Psoas muscle (tissue), 8 donors: ENCODE measurements around the gene BABAM1. TPM values are rescaled to one million over a fixed set of nuclear protein-coding genes. Genes with fewer than 3 reads are reported as not detected.

Source experiments
- ATAC-seq, 4 donors: fragments of 200-7000 bp; cut with Tn5 transposase; one replicate each; pipeline ENCODE4 v1.9.1; 2020; ENCODE audit warnings: moderate library complexity in 3 of 4, mild to moderate bottlenecking in 2 of 4
- DNase-seq, 2 donors: peaks; one replicate each; pipeline ENCODE4 v3.0.0-alpha.2; 2020
- H3K27ac ChIP-seq: fragments of 200-600 bp; one replicate; pipeline ENCODE4 v1.8.0; 2022
- H3K27me3 ChIP-seq, 3 donors: fragments of 200-600 bp in 1 of 3; one replicate each; pipeline versions ENCODE4 v1.6.1 to v1.8.0; 2013 to 2022; ENCODE audit warnings: low read length in 2 of 3, mild to moderate bottlenecking in 2 of 3, moderate library complexity in 1 of 3; ENCODE audit not compliant: insufficient read depth in 3 of 3
- H3K36me3 ChIP-seq, 2 donors: fragments of 200-600 bp in 1 of 2; one replicate each; pipeline versions ENCODE4 v1.6.1 to v1.8.0; 2013 to 2022; ENCODE audit warnings: low read depth in 1 of 2, mild to moderate bottlenecking in 1 of 2, moderate library complexity in 1 of 2; ENCODE audit not compliant: insufficient read depth in 1 of 2
- H3K4me1 ChIP-seq: fragments of 200-600 bp; one replicate; pipeline ENCODE4 v1.8.0; 2022
- H3K4me3 ChIP-seq: fragments of 200-600 bp; one replicate; pipeline ENCODE4 v1.8.0; 2022; ENCODE audit warnings: mild to moderate bottlenecking
- H3K9me3 ChIP-seq: fragments of 200-600 bp; one replicate; pipeline ENCODE4 v1.8.0; 2022
- CTCF ChIP-seq: fragments of 200-600 bp; IDR thresholded peaks from one replicate; pipeline ENCODE4 v1.8.0; 2022; ENCODE audit warnings: antibody characterized with exemption
- WGBS, 3 donors: extraction: QIAGEN DNeasy Blood & Tissue Kit; methylation state at CpG; one replicate each; pipeline versions ENCODE4 v1.1.6 to v1.1.7; 2013; 5-methylcytosine and 5-hydroxymethylcytosine counted together
- intact Hi-C, 2 donors: fragments of 100-400 bp; cut with DNase I; formaldehyde crosslinking; loops; one replicate each; pipeline versions ENCODE4 v1.11.0 to v1.14.2; 2022
- polyA plus RNA-seq, 3 donors: library from polyadenylated mRNA; stranded (reverse); fragments of 200-250 nt; gene quantifications; one replicate each; pipeline ENCODE4 v1.2.3, GENCODE V29; 2013
- total RNA-seq, 4 donors: library from RNA; stranded (reverse); fragmentation: NEBNext Ultra II Directional in 2 of 4; extraction: Animal tissue kit (Norgen Biotek cat#: 25700) in 2 of 4; gene quantifications; one replicate each; pipeline versions ENCODE4 v1.2.1 to v1.2.4, GENCODE V29; 2021 to 2023
- donor health status: healthy with polysubstance abuse.
- donor health status: DM: no; HTN: no; CAD: no; lungs with moderate emphysema.
- donor health status: Bipolar disorder and iron deficiency.
- donor health status: healthy.
- donor health status: DM: yes; HTN: yes; CAD: no.
- donor health status: DM: no; HTN: no; CAD: no.
- donor health status: DM: no; HTN: no; CAD: no.
- donor health status: DM: yes; HTN: yes; CAD: no.

Gene BABAM1
- total and polyA plus RNA-seq, 7 donors: 70.0 to 145 (median 90.7) TPM

GRCh38 chr19:17259118-17259780 is 8.0 kb upstream of the BABAM1 start:
- 88 to 92% (median 92%) methylated on average over 9 of the region's 9 CpGs for WGBS, 3 donors
- H3K36me3 ChIP-seq: no peaks in the 10 kb centered on the region

GRCh38 chr19:17259934-17260333 is 7.3 kb upstream of the BABAM1 start:
- ATAC-seq (no peak), DNase-seq (no peak)
- 59 to 69% (median 67%) methylated on average over 1 of the region's 1 CpG for WGBS, 3 donors
- Histone ChIP-seq H3K36me3 (no peaks in the 10 kb centered on the region), H3K27ac (no peak overlapping the region), H3K4me1 (no peaks in the 10 kb centered on the region), H3K4me3 (no peak overlapping the region), H3K27me3 (no peaks in the 10 kb centered on the region), H3K9me3 (no peaks in the 10 kb centered on the region)
- TF ChIP-seq CTCF: no peak
- intact Hi-C loops: no loop called here

More at GRCh38 chr19:17259118-17259780, 8.0 kb upstream of the BABAM1 start:
- DNase-seq: no peak
- H3K4me3 ChIP-seq: no peak overlapping the region
- no peak overlapping the region for H3K27ac ChIP-seq
- H3K9me3 ChIP-seq: no peaks in the 10 kb centered on the region
- no peak for ATAC-seq
- H3K4me1 ChIP-seq: no peaks in the 10 kb centered on the region
- no peak for TF ChIP-seq CTCF
- intact Hi-C loops: no loop called here
- peaks cover 0 to 3% (median 0%) of the 10 kb centered on the region in 3 donors for H3K27me3 ChIP-seq

GRCh38 chr19:17260842-17261325 is 6.4 kb upstream of the BABAM1 start:
- intact Hi-C loops: no loop called here
- no peaks in the 10 kb centered on the region for H3K4me1 ChIP-seq

GRCh38 chr19:17262557-17262956 is 4.7 kb upstream of the BABAM1 start:
- WGBS, 3 donors: 45 to 48% (median 46%) methylated on average over 16 of the region's 16 CpGs
- no peak for ATAC-seq
- intact Hi-C loops: no loop called here
- no peaks in the 10 kb centered on the region for H3K36me3 ChIP-seq
- H3K4me1 ChIP-seq: no peaks in the 10 kb centered on the region
- no peak overlapping the region for H3K27ac ChIP-seq
- DNase-seq: no peak
- TF ChIP-seq CTCF: no peak
- no peaks in the 10 kb centered on the region for H3K9me3 ChIP-seq
- H3K27me3 ChIP-seq: no peaks in the 10 kb centered on the region
- H3K4me3 ChIP-seq: peak overlapping the region; percentile 52

More at GRCh38 chr19:17260842-17261325, 6.4 kb upstream of the BABAM1 start:
- Histone ChIP-seq H3K27me3 (no peaks in the 10 kb centered on the region), H3K9me3 (no peaks in the 10 kb centered on the region), H3K36me3 (no peaks in the 10 kb centered on the region), H3K4me3 (no peak overlapping the region), H3K27ac (no peak overlapping the region)
- whole genome bisulfite sequencing, 3 donors: 17% methylated on average over 15 of the region's 15 CpGs
- TF ChIP-seq CTCF: peak; percentile 93
- ATAC-seq (peak; percentile 90 to 98 (median 94)), DNase-seq (peak; percentile 83 to 91)
